Memory B cell (primary cell): ENCODE data around the gene APCDD1.
A peak's percentile ranks its signal among the peaks of the same experiment; 100 is the strongest.
"Not testable (repeated sequence)": the region's sequence is repeated elsewhere in the genome, so short reads cannot be mapped to it uniquely, and the experiment has no call there.

Experiments
- ATAC-seq: fragments of 150-1000 bp; cut with Tn5 transposase; 2 replicates; pipeline ENCODE4 v1.10.0; 2021; ENCODE audit warnings: low read depth, mild to moderate bottlenecking, moderate library complexity
- DNase-seq, 2 donors: peaks; one replicate each; pipeline ENCODE4 v3.0.0; 2022; ENCODE audit warnings: low spot score in 2 of 2
- H3K27ac Mint-ChIP-seq: one replicate; pipeline ENCODE4 v1.8.0; 2022; ENCODE audit warnings: mild to moderate bottlenecking, moderate library complexity, mixed read lengths
- H3K27me3 Mint-ChIP-seq: one replicate; pipeline ENCODE4 v1.8.0; 2022; ENCODE audit warnings: mixed read lengths
- H3K36me3 Mint-ChIP-seq: one replicate; pipeline ENCODE4 v1.8.0; 2022; ENCODE audit warnings: mild to moderate bottlenecking, mixed read lengths
- H3K4me1 Mint-ChIP-seq: one replicate; pipeline ENCODE4 v1.8.0; 2022; ENCODE audit warnings: mixed read lengths
- H3K4me3 Mint-ChIP-seq: one replicate; pipeline ENCODE4 v1.8.0; 2022; ENCODE audit warnings: mild to moderate bottlenecking, moderate library complexity, mixed read lengths
- H3K9me3 Mint-ChIP-seq: one replicate; pipeline ENCODE4 v1.8.0; 2022; ENCODE audit warnings: mixed read lengths

APCDD1 gene

DNA sequence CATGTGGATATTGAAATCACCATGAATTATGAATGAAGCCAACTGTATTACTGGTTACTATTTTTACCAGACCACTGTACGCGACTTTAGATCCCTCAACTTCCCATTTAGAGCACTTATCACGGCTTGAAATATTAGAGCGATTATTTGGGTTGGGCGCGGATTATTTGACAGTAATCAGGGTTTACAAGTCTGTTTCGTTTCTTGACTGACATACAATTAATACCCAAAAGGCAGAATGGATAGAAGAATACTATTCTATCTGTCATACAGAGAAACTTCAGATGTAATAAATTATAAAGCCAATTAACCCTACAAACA is 70.9 kb downstream of the APCDD1 start:
- ATAC-seq (no peak), DNase-seq (no peak)
- Mint-ChIP-seq H3K27ac (peak overlapping the region; percentile 78), H3K9me3 (no peaks in the 10 kb centered on the region), H3K27me3 (peaks cover 3% of the 10 kb centered on the region), H3K36me3 (no peaks in the 10 kb centered on the region), H3K4me1 (peaks cover 31% of the 10 kb centered on the region), H3K4me3 (peak overlapping the region; percentile 99)

DNA sequence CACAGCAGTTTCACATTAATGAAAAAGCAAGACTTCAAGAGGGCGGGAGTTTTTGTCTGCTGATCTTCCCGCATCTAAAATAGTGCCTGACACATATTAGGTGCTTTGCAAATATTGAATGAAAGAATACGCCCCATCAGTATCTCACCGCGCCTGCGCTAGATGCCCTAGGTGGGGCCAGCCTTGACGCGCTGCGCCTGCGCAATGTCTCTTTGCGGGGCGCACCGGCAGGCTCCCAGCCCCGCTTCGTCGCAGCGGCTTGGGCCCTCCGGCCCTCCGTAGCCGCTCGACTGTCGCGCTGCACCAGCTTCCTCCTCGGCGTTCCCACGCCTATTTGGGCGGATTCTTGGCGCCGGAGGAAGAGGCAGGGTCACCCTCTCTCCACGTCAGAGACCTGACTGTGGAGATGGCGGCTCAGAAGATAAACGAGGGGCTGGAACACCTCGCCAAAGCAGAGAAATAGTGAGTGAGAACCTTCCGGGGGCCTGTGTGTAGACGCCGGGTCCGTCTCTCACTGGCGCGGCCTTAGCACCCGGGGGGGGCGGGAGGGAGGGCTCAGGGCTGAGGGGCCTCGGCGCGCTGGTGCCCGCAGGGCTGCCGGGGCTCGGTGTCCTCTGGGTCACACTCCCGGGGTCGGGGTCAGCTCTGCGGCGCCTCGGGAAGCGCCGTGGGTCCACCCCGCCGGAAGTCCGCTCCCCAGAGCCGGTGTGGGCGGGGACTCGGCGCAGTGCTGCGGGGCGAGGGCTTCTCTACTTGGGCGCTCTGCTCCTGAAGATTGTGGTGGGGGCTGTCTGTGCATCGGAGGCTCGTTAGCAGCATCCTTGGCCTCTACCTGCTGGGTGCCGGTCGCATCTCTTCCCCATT is 71.5 kb downstream of the APCDD1 start, which contains the start of gene NAPG:
Gene NAPG, plus strand, starts transcription at position 331 of the 864 bp plus-strand sequence. Its CDS starts 76 bp downstream, at position 407.
- Mint-ChIP-seq H3K36me3 (no peaks in the 10 kb centered on the region), H3K27ac (peak within 1 kb of the TSS; percentile 78), H3K9me3 (no peaks in the 10 kb centered on the region), H3K4me3 (peak within 1 kb of the TSS; percentile 99), H3K27me3 (peaks cover 3% of the 10 kb centered on the region), H3K4me1 (peaks cover 35% of the 10 kb centered on the region)
- DNase-seq (peak; percentile 81 to 88), ATAC-seq (peak; percentile 85)

- Mint-ChIP-seq H3K27me3 (peaks cover 2% of the 10 kb centered on the region), H3K9me3 (no peaks in the 10 kb centered on the region), H3K4me1 (peaks cover 35% of the 10 kb centered on the region), H3K36me3 (no peaks in the 10 kb centered on the region), H3K4me3 (peak overlapping the region; percentile 94), H3K27ac (peak overlapping the region; percentile 78)
- ATAC-seq (peak; percentile 3), DNase-seq (no peak)
Measured at GRCh38 chr18:10526561-10526949, 72.1 kb downstream of the APCDD1 start.

DNA sequence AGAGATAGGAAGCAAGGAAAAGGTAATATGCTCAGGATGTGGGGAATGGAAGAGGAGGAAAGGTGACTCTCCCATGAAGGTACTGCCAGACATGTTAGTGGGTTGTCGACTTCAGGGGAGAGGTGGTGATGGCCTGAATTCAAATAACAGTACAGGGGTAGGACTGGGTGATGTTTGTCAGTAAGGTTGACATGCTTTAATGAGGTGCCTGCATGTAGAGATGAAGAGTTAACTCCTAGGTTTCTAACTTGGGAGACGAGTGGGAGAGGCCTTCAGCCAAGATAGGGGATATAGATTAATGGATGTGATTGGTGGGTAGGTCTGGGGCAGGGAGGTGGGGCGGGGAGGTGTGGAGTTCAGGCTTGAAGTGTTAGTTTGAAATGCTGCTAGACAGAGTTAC is 74.0 kb downstream of the APCDD1 start:
- H3K27me3 Mint-ChIP-seq: no peaks in the 10 kb centered on the region
- no peaks in the 10 kb centered on the region for H3K9me3 Mint-ChIP-seq
- peaks cover 35% of the 10 kb centered on the region for H3K4me1 Mint-ChIP-seq
- H3K4me3 Mint-ChIP-seq: no peak overlapping the region
- DNase-seq: no peak
- no peaks in the 10 kb centered on the region for H3K36me3 Mint-ChIP-seq
- no peak for ATAC-seq
- H3K27ac Mint-ChIP-seq: peak overlapping the region; percentile 2

GRCh38 chr18:10530002-10530401 is 75.6 kb downstream of the APCDD1 start:
- H3K36me3 Mint-ChIP-seq: peaks cover 3% of the 10 kb centered on the region
- no peaks in the 10 kb centered on the region for H3K27me3 Mint-ChIP-seq
- H3K4me3 Mint-ChIP-seq: peak overlapping the region; percentile 9
- H3K9me3 Mint-ChIP-seq: no peaks in the 10 kb centered on the region
- H3K27ac Mint-ChIP-seq: peak overlapping the region; percentile 76
- no peak for ATAC-seq
- peaks cover 29% of the 10 kb centered on the region for H3K4me1 Mint-ChIP-seq
- no peak for DNase-seq

GRCh38 chr18:10530852-10531251 is 76.4 kb downstream of the APCDD1 start:
- Mint-ChIP-seq H3K9me3 (no peaks in the 10 kb centered on the region), H3K4me1 (peaks cover 26% of the 10 kb centered on the region), H3K4me3 (no peak overlapping the region), H3K36me3 (peaks cover 5% of the 10 kb centered on the region), H3K27me3 (no peaks in the 10 kb centered on the region), H3K27ac (no peak overlapping the region)
- no peak for DNase-seq
- no peak for ATAC-seq

- Mint-ChIP-seq H3K36me3 (peaks cover 11% of the 10 kb centered on the region), H3K9me3 (peaks cover 2% of the 10 kb centered on the region), H3K4me3 (no peak overlapping the region), H3K27ac (no peak overlapping the region), H3K4me1 (peaks cover 24% of the 10 kb centered on the region), H3K27me3 (no peaks in the 10 kb centered on the region)
- DNase-seq (no peak), ATAC-seq (no peak)
Measured at GRCh38 chr18:10533111-10533510, 78.7 kb downstream of the APCDD1 start.

- ATAC-seq (no peak), DNase-seq (no peak)
- Mint-ChIP-seq H3K9me3 (peaks cover 3% of the 10 kb centered on the region), H3K27ac (no peak overlapping the region), H3K4me3 (no peak overlapping the region), H3K36me3 (peaks cover 22% of the 10 kb centered on the region), H3K27me3 (no peaks in the 10 kb centered on the region), H3K4me1 (peaks cover 5% of the 10 kb centered on the region)
Measured at GRCh38 chr18:10536280-10536679, 81.8 kb downstream of the APCDD1 start.

DNA sequence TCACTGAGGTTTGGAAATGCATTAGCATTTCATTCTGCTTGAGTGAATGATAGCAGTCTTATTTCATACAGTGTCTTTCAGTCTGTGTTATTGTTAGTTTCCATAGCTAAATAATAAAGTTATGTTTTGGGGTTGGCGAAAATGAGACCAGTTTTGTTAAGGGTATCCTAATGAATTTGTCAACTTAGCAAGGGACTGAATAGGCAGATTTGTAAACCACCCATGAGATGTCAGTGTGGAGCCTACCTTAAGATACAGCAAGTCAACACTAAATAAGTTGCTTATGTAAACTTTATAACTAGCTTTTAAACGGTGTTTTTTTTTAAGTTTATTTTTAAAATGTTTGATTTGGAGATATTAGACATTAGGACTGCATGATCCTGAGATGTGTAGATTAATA is 83.3 kb downstream of the APCDD1 start:
- peak overlapping the region; percentile 36 for H3K27ac Mint-ChIP-seq
- H3K27me3 Mint-ChIP-seq: no peaks in the 10 kb centered on the region
- DNase-seq (no peak), ATAC-seq (no peak)
- H3K9me3 Mint-ChIP-seq: peaks cover 3% of the 10 kb centered on the region
- no peak overlapping the region for H3K4me3 Mint-ChIP-seq
- H3K36me3 Mint-ChIP-seq: peaks cover 30% of the 10 kb centered on the region
- peaks cover 8% of the 10 kb centered on the region for H3K4me1 Mint-ChIP-seq

- peaks cover 36% of the 10 kb centered on the region for H3K36me3 Mint-ChIP-seq
- H3K4me3 Mint-ChIP-seq, H3K4me1 Mint-ChIP-seq, H3K27me3 Mint-ChIP-seq, ATAC-seq, DNase-seq, H3K27ac Mint-ChIP-seq, H3K9me3 Mint-ChIP-seq: not testable (repeated sequence)
Measured at GRCh38 chr18:10539124-10539523, 84.7 kb downstream of the APCDD1 start.
